22Rv1 (cell line): ENCODE results near the gene LPAR2.

Source experiments
- H3K27ac ChIP-seq: fragments of 450-650 bp; 2 replicates; pipeline ENCODE4 v1.5.1; 2017
- CTCF ChIP-seq: fragments of 450-650 bp; IDR thresholded peaks from 2 replicates; pipeline ENCODE4 v1.5.1; 2017; ENCODE audit warnings: mild to moderate bottlenecking
- ZFX ChIP-seq: fragments of 450-650 bp; IDR thresholded peaks from 2 replicates; pipeline ENCODE4 v1.6.1; 2017; ENCODE audit warnings: antibody characterized with exemption, borderline replicate concordance

Gene LPAR2

GRCh38 chr19:19597809-19598306, 30.2 kb downstream of the LPAR2 start:
- TF ChIP-seq ZFX (no peak), CTCF (no peak)
- no peak overlapping the region for H3K27ac ChIP-seq

GRCh38 chr19:19595171-19595701, 32.8 kb downstream of the LPAR2 start:
- TF ChIP-seq CTCF (no peak), ZFX (no peak)
- H3K27ac ChIP-seq, result no peak overlapping the region

GRCh38 chr19:19594381-19594780, 33.6 kb downstream of the LPAR2 start:
- no peak overlapping the region for H3K27ac ChIP-seq
- TF ChIP-seq CTCF (no peak), ZFX (no peak)

GRCh38 chr19:19592690-19593089, 35.3 kb downstream of the LPAR2 start:
- TF ChIP-seq ZFX, result no peak
- TF ChIP-seq CTCF, result no peak
- no peak overlapping the region for H3K27ac ChIP-seq

GRCh38 chr19:19591133-19591825, 36.7 kb downstream of the LPAR2 start:
- H3K27ac ChIP-seq, result no peak overlapping the region
- TF ChIP-seq CTCF (no peak), ZFX (no peak)

GRCh38 chr19:19588546-19588945, 39.5 kb downstream of the LPAR2 start:
- H3K27ac ChIP-seq, result no peak overlapping the region
- TF ChIP-seq CTCF (no peak), ZFX (no peak)

GRCh38 chr19:19587771-19588170, 40.2 kb downstream of the LPAR2 start:
- no peak for TF ChIP-seq CTCF
- no peak for TF ChIP-seq ZFX
- H3K27ac ChIP-seq, result no peak overlapping the region
